HG02678 (cell line): ENCODE measurements around the gene MYO10.
"Not testable (repeated sequence)": the region's sequence is repeated elsewhere in the genome, so short reads cannot be mapped to it uniquely, and the experiment has no call there.

Source experiments
- ATAC-seq: cut with Tn5 transposase; IDR thresholded peaks from one replicate; pipeline ENCODE4 v1.9.1; 2021; ENCODE audit warnings: mild to moderate bottlenecking, moderate library complexity; ENCODE audit not compliant: unreplicated experiment

The MYO10 gene

DNA sequence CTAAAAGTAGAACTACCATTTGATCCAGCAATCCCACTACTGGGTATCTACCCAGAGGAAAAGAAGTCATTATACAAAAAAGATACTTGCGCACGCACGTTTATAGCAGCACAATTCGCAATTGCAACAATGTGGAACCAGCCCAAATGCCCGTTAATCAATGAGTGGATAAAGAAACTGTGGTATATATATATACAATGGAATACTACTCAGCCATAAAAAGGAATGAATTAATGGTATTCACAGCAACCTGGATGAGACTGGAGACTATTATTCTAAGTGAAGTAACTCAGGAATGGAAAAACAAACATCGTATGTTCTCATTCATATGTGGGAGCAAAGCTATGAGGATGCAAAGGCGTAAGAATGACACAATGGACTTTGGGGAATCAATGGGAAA is 104.8 kb downstream of the MYO10 start:
- not testable (repeated sequence) for ATAC-seq

DNA sequence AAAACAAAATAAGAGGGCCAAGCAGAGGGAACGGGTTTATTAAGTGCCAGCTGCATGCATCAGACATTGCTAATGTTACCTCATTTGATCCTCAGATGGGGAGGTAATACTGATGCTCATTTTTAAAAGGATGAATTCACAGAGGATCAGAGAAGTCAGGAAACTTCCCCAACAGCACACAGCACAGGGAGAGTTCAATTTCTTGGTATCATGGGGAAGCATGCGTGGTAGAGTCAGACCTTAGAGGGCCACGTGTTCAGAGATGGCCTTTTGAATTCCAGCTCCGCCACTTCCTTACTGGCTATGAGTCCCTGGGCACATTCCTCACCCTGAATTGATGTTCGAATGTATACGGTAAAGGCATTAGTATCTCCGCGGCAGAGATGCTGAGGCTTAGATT is 108.3 kb downstream of the MYO10 start:
- ATAC-seq, result no peak

- no peak for ATAC-seq
Observed at GRCh38 chr5:16826379-16827125, 109.5 kb downstream of the MYO10 start.

DNA sequence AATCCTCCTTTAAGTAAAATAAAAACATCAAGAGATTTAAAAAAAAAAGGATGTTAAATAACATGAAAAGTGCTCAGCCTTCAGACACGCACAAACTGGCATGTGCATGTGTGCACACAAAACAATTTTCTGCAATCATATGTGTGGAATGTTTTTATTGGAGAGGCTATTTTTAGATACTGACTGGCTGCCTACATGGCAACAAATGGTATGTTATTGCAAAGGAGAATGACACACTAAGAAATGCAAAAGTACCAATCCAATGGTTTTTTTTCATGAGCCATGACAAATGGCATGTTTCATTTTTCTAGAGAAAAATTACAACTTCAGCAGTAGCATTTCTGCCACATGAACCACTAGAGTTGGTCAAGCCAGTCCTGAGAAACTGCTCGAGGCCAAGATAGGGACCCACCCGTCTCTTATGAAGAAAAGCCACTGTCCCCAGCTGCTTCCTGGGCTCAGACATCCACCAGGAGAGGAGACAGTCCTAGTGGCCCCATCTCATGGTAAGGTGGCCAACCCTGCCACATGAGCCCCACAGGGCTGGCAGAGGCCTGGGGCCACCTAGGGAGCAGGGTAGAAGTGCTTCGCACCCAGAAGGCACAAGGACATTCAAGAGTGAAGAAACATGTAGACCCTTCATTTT is 116.4 kb downstream of the MYO10 start:
- ATAC-seq, result no peak

GRCh38 chr5:16815432-16815831 is 120.7 kb downstream of the MYO10 start:
- no peak for ATAC-seq

DNA sequence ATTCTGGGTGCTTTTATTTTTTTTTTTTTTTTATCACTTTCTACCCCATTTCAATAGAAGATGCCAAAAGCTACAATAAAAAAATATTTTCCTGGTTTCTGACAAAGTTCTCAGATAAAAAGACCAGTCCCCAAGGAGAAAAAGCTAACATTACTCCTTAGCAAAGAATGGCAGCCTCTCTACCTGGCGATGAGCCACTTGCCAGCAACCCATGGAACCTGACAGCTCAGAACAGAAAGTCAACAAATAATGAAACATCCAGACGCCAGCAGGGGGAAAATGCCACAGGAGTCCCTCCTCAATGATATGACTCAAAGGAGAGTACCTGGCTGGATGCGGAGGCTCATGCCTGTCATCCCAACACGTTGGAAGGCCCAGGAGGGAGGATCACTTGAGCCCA is 123.2 kb downstream of the MYO10 start:
- no peak for ATAC-seq

DNA sequence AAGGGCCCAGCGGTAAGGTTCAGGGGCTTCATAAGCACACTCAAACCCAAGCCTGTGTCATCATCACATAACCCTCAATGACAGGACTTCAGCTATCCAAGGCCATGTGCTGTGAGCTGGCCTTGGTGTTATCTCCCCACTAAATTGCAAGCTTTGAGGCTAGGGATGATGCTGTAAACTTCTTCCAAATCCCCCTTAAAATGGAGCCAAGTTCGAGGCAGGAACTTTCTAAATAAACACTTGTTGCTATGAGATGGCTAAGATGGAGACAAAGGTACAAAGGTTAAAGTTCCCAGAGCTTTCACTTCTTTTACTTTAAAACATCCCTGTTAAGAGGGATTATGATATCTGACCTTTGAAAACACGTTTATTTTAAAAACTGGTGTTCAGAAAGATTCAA is 123.6 kb downstream of the MYO10 start:
- no peak for ATAC-seq

- ATAC-seq, result no peak
Observed at GRCh38 chr5:16810208-16810854, 125.8 kb downstream of the MYO10 start.

DNA sequence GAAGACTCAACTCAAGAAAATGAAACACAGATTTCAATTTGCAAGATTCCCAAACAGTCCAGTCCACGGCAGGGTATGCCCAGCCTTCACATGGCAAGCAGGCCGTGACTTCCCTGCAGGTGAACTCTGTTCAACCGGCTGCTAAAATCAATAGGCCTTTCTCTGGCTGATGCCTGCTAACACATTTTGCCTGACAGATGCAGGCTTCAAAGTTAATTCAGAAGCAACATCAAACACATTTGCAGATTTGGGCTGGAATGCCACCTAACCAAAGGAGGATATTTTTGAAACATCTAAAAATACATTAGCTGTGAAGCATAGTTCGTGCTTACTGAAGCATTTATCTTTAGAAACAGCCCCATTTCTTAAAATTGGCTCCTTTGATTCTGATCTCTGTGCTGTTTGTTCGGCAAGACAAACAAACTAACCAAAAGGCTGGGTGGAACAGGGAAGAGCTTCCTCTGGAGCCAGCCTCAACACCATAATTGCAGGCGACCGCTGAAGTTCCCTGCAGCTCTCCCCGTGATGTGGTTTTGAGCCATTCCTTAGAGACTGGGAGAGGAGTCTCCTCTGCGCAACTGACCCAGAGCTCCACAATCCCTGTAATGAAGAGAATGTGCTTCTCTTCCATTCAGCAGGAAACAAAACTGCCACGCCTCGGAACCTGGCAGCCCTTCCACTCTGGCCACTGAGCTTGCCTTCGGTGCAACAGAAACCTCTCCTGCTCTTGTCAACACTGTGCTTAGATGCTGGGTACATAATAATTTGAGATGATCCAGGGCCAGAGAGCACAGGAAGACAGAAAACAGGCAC is 126.5 kb downstream of the MYO10 start:
- ATAC-seq, result no peak

- no peak for ATAC-seq
Observed at GRCh38 chr5:16809010-16809394, 127.1 kb downstream of the MYO10 start.

GRCh38 chr5:16808021-16808420 is 128.1 kb downstream of the MYO10 start:
- no peak for ATAC-seq

DNA sequence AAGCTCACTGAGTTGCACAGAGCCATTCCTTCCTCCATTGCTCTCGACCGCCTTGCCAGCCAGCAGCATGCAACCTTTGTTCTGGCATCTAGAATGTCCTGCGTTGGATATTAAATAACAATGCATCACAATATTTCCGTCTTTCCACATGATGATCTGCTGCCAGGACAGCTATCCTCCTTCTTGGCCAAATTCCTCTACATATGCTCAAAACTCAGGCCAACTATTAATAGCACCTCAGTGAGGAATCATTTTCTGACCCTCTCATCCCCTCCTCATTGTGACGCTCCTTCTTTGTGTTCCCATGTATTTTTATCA is 128.6 kb downstream of the MYO10 start:
- ATAC-seq, result no peak

- no peak for ATAC-seq
Observed at GRCh38 chr5:16806711-16807546, 129.2 kb downstream of the MYO10 start.

DNA sequence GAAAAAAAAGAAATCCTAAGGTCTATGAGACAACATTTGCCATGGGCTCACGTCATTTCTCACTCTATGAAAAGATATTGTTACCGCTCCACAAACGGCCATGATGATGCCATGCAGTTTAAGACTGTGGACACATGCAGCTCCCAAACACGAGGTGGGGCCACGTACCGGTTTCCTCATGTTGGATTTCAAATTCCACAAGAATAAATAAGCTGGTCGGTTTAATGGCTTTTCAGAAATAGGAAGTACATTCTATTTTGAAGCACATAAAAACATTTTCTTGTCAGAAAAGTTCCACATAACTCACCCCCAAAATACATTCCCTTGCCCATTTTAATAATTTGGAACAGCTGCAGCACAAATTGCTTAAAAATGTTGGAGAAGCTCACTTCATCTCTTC is 130.6 kb downstream of the MYO10 start:
- ATAC-seq, result no peak

DNA sequence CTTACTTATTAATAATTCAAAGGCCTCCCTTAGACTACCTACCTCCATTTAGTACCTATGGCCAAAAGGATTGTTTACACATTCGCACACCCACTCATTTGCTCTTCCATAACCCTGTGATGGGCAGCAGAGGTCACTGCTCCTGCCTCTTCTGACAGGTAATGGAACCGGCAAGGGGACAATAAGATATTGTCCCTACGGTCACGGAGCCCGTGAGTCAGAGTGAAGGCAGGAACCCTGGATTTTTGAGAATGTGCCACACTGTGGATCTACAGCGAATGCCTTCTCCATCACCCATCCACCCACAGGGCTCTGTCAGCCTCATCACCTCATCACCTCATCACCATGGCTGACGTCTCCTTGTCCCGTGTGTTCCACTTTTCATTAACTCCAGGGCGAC is 132.3 kb downstream of the MYO10 start:
- no peak for ATAC-seq

- no peak for ATAC-seq
Observed at GRCh38 chr5:16800477-16800876, 135.6 kb downstream of the MYO10 start.

DNA sequence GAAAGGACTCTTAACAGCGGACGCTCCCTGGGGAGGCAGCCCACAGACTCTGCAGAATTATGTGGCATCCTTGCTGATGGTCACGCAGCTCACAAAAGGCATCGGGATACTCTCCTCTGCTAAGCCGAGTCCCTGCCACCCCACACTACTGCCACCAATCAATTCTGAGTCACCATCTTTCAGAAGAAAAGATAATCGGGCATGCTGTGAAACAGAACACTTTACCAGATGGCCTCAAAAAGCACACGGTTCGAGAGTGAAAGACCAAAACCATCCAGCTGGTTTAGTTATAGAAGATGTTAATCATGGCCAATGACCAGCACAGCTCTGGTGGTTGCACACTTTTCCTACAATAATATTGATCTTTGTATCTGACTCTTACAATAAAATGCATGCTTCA is 136.3 kb downstream of the MYO10 start:
- ATAC-seq, result no peak

DNA sequence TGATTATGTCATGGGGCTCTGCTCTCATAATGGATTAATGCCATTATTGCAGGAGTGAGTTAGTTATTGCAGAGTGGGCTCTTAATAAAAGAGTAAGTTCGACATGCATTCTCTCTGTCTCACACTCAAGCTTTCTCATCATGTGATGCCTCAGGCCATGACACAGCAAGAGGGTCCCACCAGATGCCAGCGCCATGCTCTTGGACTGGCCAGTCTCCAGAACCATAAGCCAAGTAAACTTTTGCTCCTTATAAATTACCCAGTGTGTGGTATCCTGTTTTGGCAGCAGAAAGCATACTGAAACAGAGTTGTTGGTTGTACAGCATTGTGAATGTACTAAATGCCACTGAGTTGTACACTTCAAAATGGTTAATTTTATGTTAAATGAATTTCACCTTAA is 138.1 kb downstream of the MYO10 start:
- ATAC-seq, result no peak

DNA sequence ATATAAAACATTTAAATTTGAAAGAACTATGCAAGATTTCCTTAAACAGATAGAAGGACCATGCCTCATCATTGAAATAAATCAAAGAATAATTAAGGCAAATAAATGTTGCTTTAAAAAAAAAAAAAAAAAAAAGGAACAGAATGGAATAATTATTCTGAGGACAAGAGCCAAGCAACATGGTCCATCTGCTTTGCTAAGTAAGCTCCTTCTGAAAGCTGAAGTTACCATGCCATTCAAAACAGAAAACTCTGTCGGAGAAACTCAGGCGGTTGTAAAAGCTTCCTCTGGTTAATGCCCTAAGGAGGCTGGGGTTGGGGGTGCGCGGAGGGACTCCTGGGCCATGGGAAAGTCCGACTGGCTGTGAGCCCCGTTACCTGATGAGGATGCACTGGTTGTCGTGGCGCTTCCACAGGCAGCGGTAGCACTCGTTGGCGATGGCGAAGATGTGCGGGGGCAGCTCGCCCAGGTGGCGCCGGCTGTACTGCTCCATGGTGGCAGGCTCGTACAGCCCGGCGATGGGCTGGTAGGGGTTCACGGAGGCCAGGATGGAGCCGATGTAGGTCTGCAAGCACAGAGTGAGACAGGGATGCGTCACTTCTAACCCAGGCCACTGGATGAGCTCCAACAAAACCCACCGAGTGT is 141.7 kb downstream of the MYO10 start:
- ATAC-seq, result no peak

GRCh38 chr5:16792598-16793275 is 143.4 kb downstream of the MYO10 start:
- no peak for ATAC-seq
